Esophagus muscularis mucosa (tissue), 4 donors: Measurements from ENCODE around the gene CARD8.

Experiments used
- EP300 ChIP-seq: sonication (generic); formaldehyde crosslinking; IDR thresholded peaks from one replicate; pipeline ENCODE4 v1.6.1; 2017; ENCODE audit warnings: antibody characterized with exemption
- POLR2A ChIP-seq: fragments of 450-650 bp; IDR thresholded peaks from one replicate; pipeline ENCODE4 v1.6.1; 2017; ENCODE audit warnings: antibody characterized with exemption, moderate library complexity, mild to moderate bottlenecking, low read depth
- TF ChIP-seq, protein P1 (sequence below), 3 experiments: fragments of 200-600 bp in 2 of 3; fragments of 450-650 bp in 1 of 3; sonication (generic) in 2 of 3; IDR thresholded peaks; one replicate each; pipeline ENCODE4 v1.5.1; 2017 to 2019; ENCODE audit warnings: antibody characterized with exemption in 3 of 3, mild to moderate bottlenecking in 2 of 3, moderate library complexity in 1 of 3

DNA sequence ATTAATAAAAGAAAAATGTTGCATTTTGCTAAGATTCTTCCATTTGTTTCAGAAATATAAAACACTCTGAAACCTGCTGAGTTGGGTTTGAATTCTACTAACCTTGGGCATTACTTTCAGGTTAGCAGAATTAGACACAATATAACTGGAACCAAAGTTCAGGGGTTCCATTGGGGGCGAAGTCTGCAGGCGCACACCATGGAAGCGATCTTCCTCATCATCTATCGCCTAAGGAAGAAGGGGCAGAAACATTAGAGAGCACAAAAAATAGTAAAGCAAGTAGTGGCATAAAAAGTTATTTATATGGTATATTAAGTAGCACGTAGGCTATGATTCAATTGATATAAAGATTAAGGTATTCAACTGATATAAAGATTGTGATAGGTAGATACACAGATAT is 34.1 kb downstream of the CARD8 start:
- TF ChIP-seq, protein P1, sequence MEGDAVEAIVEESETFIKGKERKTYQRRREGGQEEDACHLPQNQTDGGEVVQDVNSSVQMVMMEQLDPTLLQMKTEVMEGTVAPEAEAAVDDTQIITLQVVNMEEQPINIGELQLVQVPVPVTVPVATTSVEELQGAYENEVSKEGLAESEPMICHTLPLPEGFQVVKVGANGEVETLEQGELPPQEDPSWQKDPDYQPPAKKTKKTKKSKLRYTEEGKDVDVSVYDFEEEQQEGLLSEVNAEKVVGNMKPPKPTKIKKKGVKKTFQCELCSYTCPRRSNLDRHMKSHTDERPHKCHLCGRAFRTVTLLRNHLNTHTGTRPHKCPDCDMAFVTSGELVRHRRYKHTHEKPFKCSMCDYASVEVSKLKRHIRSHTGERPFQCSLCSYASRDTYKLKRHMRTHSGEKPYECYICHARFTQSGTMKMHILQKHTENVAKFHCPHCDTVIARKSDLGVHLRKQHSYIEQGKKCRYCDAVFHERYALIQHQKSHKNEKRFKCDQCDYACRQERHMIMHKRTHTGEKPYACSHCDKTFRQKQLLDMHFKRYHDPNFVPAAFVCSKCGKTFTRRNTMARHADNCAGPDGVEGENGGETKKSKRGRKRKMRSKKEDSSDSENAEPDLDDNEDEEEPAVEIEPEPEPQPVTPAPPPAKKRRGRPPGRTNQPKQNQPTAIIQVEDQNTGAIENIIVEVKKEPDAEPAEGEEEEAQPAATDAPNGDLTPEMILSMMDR (IDR thresholded peaks at IDR 0.05), result no peak
- no peak for TF ChIP-seq POLR2A
- no peak for TF ChIP-seq EP300
